Endothelial cell of umbilical vein (primary cell): ENCODE results near the gene ETNK2. TPM values are rescaled to one million over a fixed set of nuclear protein-coding genes. Genes with fewer than 3 reads are reported as not detected.
A peak's percentile ranks its signal among the peaks of the same experiment; 100 is the strongest.

Experiments
- BruUV-seq: library from RNA; stranded (reverse); fragments of 400-500 nt; replicated peaks from 2 replicates; lab custom pipeline; 2021; lab: Mats Ljungman, UMichigan
- CTCF ChIA-PET: fragments of 300-600, 350-600 bp; sonication (Branson Sonifier 250); formaldehyde crosslinking; loops from one replicate; lab custom pipeline; 2021; ENCODE audit warnings: antibody characterized with exemption, inconsistent platforms; lab: Charles Lee
- POLR2A ChIA-PET: fragments of 300-600, 350-600 bp; sonication (Branson Sonifier 250); formaldehyde crosslinking; loops from one replicate; lab custom pipeline; 2021; ENCODE audit warnings: antibody characterized with exemption, inconsistent platforms; lab: Charles Lee
- DNase-seq: peaks from one replicate; pipeline ENCODE4 v3.0.0-alpha.2; 2011; ENCODE audit warnings: low read depth, low spot score
- FAIRE-seq: peaks from 2 replicates; lab custom pipeline; 2011; peaks lifted over from hg19 to GRCh38; lab: Jason Lieb, UNC
- H2AFZ ChIP-seq: 2 replicates; pipeline ENCODE4 v1.6.0; 2012; ENCODE audit warnings: low read depth, low read length, control low read depth, inconsistent platforms
- H3K27ac ChIP-seq: 2 replicates; pipeline ENCODE4 v1.5.1; 2011; ENCODE audit warnings: low read depth, mild to moderate bottlenecking, control low read depth, low read length, moderate library complexity; ENCODE audit not compliant: insufficient read depth
- H3K27me3 ChIP-seq, 2 experiments: 2 replicates each; pipeline versions ENCODE4 v1.6.0 to v1.6.1; 2011; ENCODE audit warnings: low read length in 2 of 2, mixed read lengths in 1 of 2; ENCODE audit not compliant: control insufficient read depth in 2 of 2, insufficient read depth in 2 of 2
- H3K36me3 ChIP-seq, 2 experiments: 2 replicates in 1 of 2; 3 replicates in 1 of 2; pipeline ENCODE4 v1.5.1; 2011; ENCODE audit warnings: low read length in 2 of 2, mild to moderate bottlenecking in 1 of 2, moderate library complexity in 1 of 2; ENCODE audit not compliant: control insufficient read depth in 2 of 2, insufficient read depth in 2 of 2; ENCODE audit errors: extremely low read depth in 1 of 2
- H3K4me1 ChIP-seq: 3 replicates; pipeline ENCODE4 v1.5.1; 2011; ENCODE audit warnings: mild to moderate bottlenecking, low read length; ENCODE audit not compliant: control insufficient read depth, insufficient read depth; ENCODE audit errors: extremely low read depth
- H3K4me2 ChIP-seq: 2 replicates; pipeline ENCODE4 v1.6.1; 2011; ENCODE audit warnings: low read length, control low read depth, mixed read lengths; ENCODE audit not compliant: insufficient read depth
- H3K4me3 ChIP-seq, 3 experiments: fragments of 200-600 bp in 1 of 3; sonication (generic), shearing (Covaris generic) in 1 of 3; replicated peaks in 1 of 3; 2 replicates each; pipeline ENCODE4 v1.5.1; 2011 to 2016; ENCODE audit warnings: control low read depth in 3 of 3, low read length in 3 of 3, mild to moderate bottlenecking in 2 of 3, inconsistent platforms in 1 of 3, low read depth in 1 of 3, moderate library complexity in 1 of 3; ENCODE audit not compliant: insufficient read depth in 1 of 3
- H3K79me2 ChIP-seq: 2 replicates; pipeline ENCODE4 v1.6.0; 2012; ENCODE audit warnings: low read length, inconsistent platforms; ENCODE audit not compliant: control insufficient read depth, insufficient read depth
- H3K9ac ChIP-seq: replicated peaks from 2 replicates; pipeline ENCODE3; 2011; ENCODE audit warnings: low read length, control low read depth; ENCODE audit not compliant: insufficient read depth; ENCODE audit errors: extremely low read depth
- H3K9me1 ChIP-seq: replicated peaks from 3 replicates; pipeline ENCODE4 v1.6.0; 2011; ENCODE audit warnings: mild to moderate bottlenecking, low read length; ENCODE audit not compliant: control insufficient read depth, insufficient read depth; ENCODE audit errors: extremely low read depth
- H3K9me3 ChIP-seq: replicated peaks from 2 replicates; pipeline ENCODE4 v1.5.1; 2012; ENCODE audit warnings: low read length, inconsistent platforms; ENCODE audit not compliant: control insufficient read depth, insufficient read depth
- H4K20me1 ChIP-seq: replicated peaks from 2 replicates; pipeline ENCODE3; 2011; ENCODE audit warnings: mild to moderate bottlenecking, low read length; ENCODE audit not compliant: control insufficient read depth, insufficient read depth; ENCODE audit errors: extremely low read depth
- EZH2 ChIP-seq: IDR thresholded peaks from 2 replicates; pipeline ENCODE4 v1.6.1; 2012; ENCODE audit warnings: borderline replicate concordance, low read depth, mild to moderate bottlenecking, moderate library complexity, low read length, inconsistent platforms; ENCODE audit not compliant: severe bottlenecking
- FOS ChIP-seq: IDR thresholded peaks from 2 replicates; pipeline ENCODE4 v1.6.1; 2011; ENCODE audit warnings: mild to moderate bottlenecking, low read length, moderate library complexity, borderline replicate concordance; ENCODE audit not compliant: insufficient read depth
- GATA2 ChIP-seq: IDR thresholded peaks from 2 replicates; pipeline ENCODE4 v1.7.0; 2011; ENCODE audit warnings: low read depth, mild to moderate bottlenecking, moderate library complexity, mixed read lengths, low read length; ENCODE audit not compliant: insufficient read length, insufficient read depth
- JUN ChIP-seq: IDR thresholded peaks from 2 replicates; pipeline ENCODE4 v1.6.1; 2011; ENCODE audit warnings: borderline replicate concordance, low read depth; ENCODE audit not compliant: insufficient read length, insufficient read depth
- MYC ChIP-seq: IDR thresholded peaks from one replicate; pipeline ENCODE4 v1.6.1; 2011; ENCODE audit warnings: mild to moderate bottlenecking, low read depth, low read length
- POLR2A ChIP-seq: IDR thresholded peaks from 2 replicates; pipeline ENCODE4 v1.6.1; 2012; ENCODE audit warnings: low read depth, mild to moderate bottlenecking, control low read depth, low read length
- POLR2AphosphoS5 ChIP-seq: IDR thresholded peaks from 2 replicates; pipeline ENCODE4 v1.6.1; 2012; ENCODE audit warnings: low read depth, mild to moderate bottlenecking, control low read depth, low read length, moderate library complexity; ENCODE audit not compliant: insufficient read depth
- dilution Hi-C: fragments of 300-500 bp; cut with MboI; formaldehyde crosslinking; loops from one replicate; pipeline ENCODE4 v1.15.0; 2019; ENCODE audit warnings: low sequenced_read_pairs; ENCODE audit not compliant: extremely low pct_ligation_motif_present
- intact Hi-C: fragments of 100-400 bp; cut with micrococcal nuclease; formaldehyde crosslinking; loops from one replicate; pipeline ENCODE4 v1.10.0; 2022
- polyA plus RNA-seq, 4 experiments: library from polyadenylated mRNA; depleted of rRNA in 3 of 4; stranded (reverse) in 3 of 4; unstranded in 1 of 4; fragments of >200 nt; gene quantifications; 2 replicates each; pipeline versions ENCODE4 v1.2.1 to v1.2.3, GENCODE V29; 2011 to 2012; ENCODE audit warnings: missing spikeins in 1 of 4
- total RNA-seq: library from RNA; stranded (reverse); gene quantifications from 2 replicates; pipeline ENCODE4 v1.2.3, GENCODE V29; 2021
- TF ChIP-seq, protein P1 (sequence below), 2 donors: IDR thresholded peaks; 1 replicate in 1 of 2; 2 replicates in 1 of 2; pipeline ENCODE4 v1.5.1; 2011; ENCODE audit warnings: low read length in 2 of 2, mild to moderate bottlenecking in 2 of 2, moderate library complexity in 2 of 2, control low read depth in 1 of 2, inconsistent platforms in 1 of 2, low read depth in 1 of 2; ENCODE audit not compliant: insufficient read depth in 1 of 2; ENCODE audit errors: extremely low read depth in 1 of 2
- TF ChIP-seq, protein P2 (sequence below): IDR thresholded peaks from 2 replicates; pipeline ENCODE4 v1.6.1; 2011; ENCODE audit not compliant: insufficient read depth, insufficient read length

Gene ETNK2
- total and polyA plus RNA-seq, 2 donors (not counting 3 experiments of a cell fraction or from before 2014, with no cell fraction given), result 13.5 to 27.5 TPM

DNA sequence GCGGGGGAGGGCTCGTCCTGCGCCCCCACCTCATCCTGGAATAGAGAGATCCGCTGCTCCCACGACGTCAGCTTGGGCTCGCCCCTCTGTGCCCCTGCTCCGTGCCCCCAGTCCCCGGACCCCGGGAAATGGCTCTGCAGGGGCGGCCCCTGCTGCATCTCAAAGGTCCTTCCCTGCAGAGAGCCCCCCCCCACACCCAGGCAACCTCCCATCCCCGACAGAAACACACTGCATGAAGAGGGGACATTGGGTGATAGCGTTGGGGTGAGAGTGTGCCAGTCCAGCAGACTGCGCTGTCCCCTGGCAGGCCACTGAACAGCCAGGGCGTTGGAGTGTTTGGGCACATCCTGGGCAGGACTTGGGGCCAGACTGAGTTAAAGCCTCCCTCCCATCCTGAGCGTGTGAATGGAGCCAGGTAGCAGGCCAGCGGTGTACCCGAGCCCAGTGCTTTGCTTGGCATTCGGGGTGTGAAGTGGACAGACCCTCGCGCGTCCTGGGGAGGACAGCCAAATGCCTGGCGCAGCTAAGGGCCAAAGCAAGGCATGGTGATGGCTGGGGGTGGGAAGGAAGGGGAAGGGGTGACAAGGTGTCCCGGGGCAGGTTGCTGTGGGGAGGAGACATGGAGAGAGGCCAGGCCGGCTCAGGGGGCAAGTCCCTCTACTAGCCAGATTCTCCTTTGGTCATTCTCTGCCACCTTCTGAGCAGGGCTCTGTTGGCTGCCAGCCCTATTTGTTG lies 633 bp upstream of the ETNK2 start:
- Histone ChIP-seq H4K20me1 (no peaks in the 10 kb centered on the region), H3K27ac (no peak overlapping the region), H2AFZ (peak overlapping the region; percentile 85), H3K79me2 (no peaks in the 10 kb centered on the region), H3K4me2 (peak overlapping the region; percentile 39), H3K27me3 (no peaks in the 10 kb centered on the region), H3K4me3 (peak overlapping the region; percentile 20 to 78 (median 24)), H3K4me1 (peaks cover 5% of the 10 kb centered on the region), H3K9me3 (no peaks in the 10 kb centered on the region), H3K36me3 (no peaks in the 10 kb centered on the region), H3K9me1 (no peaks in the 10 kb centered on the region), H3K9ac (peak overlapping the region; percentile 69)
- ChIA-PET CTCF (interaction anchor here (0.8 to 3.8 kb wide), 14 partner anchors 10 to 282 kb away, joined by 3 to 29 read pairs (median 5); partner anchors contain the start of genes GOLT1A and SOX13), POLR2A (interaction anchor here (0.7 to 0.8 kb wide), 2 partner anchors 14 to 100 kb away, joined by 3 read pairs; no protein-coding TSS in a partner anchor)
- FAIRE-seq (no peak), DNase-seq (no peak)
- BruUV-seq, result no TSS peak
- dilution Hi-C loops (loop anchor here (25.0 kb wide), 1 partner anchor 185 kb away; no protein-coding TSS in a partner anchor), intact Hi-C loops (loop anchor here (1.0 kb wide), 1 partner anchor 291 kb away; the partner anchor contains the start of gene SNRPE)
- TF ChIP-seq POLR2AphosphoS5 (no peak), JUN (no peak), GATA2 (no peak), EZH2 (no peak), POLR2A (no peak), FOS (no peak), MYC (no peak)
- TF ChIP-seq, protein P1, sequence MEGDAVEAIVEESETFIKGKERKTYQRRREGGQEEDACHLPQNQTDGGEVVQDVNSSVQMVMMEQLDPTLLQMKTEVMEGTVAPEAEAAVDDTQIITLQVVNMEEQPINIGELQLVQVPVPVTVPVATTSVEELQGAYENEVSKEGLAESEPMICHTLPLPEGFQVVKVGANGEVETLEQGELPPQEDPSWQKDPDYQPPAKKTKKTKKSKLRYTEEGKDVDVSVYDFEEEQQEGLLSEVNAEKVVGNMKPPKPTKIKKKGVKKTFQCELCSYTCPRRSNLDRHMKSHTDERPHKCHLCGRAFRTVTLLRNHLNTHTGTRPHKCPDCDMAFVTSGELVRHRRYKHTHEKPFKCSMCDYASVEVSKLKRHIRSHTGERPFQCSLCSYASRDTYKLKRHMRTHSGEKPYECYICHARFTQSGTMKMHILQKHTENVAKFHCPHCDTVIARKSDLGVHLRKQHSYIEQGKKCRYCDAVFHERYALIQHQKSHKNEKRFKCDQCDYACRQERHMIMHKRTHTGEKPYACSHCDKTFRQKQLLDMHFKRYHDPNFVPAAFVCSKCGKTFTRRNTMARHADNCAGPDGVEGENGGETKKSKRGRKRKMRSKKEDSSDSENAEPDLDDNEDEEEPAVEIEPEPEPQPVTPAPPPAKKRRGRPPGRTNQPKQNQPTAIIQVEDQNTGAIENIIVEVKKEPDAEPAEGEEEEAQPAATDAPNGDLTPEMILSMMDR (IDR thresholded peaks at IDR 0.05; ENCODE audit: extremely low read depth in 1 of 2, insufficient read depth in 1 of 2, low read depth in 1 of 2, low read length in 2 of 2), result no peak
- TF ChIP-seq, protein P2, sequence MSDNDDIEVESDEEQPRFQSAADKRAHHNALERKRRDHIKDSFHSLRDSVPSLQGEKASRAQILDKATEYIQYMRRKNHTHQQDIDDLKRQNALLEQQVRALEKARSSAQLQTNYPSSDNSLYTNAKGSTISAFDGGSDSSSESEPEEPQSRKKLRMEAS, result no peak
